MM.1S (cell line): ENCODE results near the gene CDS2.

Experiments used
- DNase-seq: peaks from one replicate; pipeline ENCODE4 v3.0.0-alpha.2; 2015
- H2AFZ ChIP-seq: fragments of 300-600 bp; sonication (generic); 2 replicates; pipeline ENCODE4 v1.6.0; 2016; ENCODE audit warnings: antibody characterized with exemption, low read length
- H3F3A ChIP-seq: fragments of 300-600 bp; sonication (generic); 2 replicates; pipeline ENCODE4 v1.6.1; 2016; ENCODE audit warnings: mild to moderate bottlenecking, antibody characterized with exemption, low read length, moderate library complexity, mixed read lengths; ENCODE audit not compliant: insufficient read depth
- H3K27ac ChIP-seq: fragments of 300-600 bp; sonication (generic); 2 replicates; pipeline ENCODE4 v1.5.1; 2016; ENCODE audit warnings: mild to moderate bottlenecking, low read length
- H3K27me3 ChIP-seq: fragments of 300-600 bp; sonication (generic); replicated peaks from 2 replicates; pipeline ENCODE4 v1.6.0; 2016; ENCODE audit warnings: low read length; ENCODE audit not compliant: insufficient read depth
- H3K36me3 ChIP-seq: fragments of 300-600 bp; sonication (generic); replicated peaks from 2 replicates; pipeline ENCODE4 v1.6.1; 2016; ENCODE audit warnings: mild to moderate bottlenecking, low read length, mixed read lengths; ENCODE audit not compliant: insufficient read depth
- H3K4me1 ChIP-seq: fragments of 300-600 bp; sonication (generic); 2 replicates; pipeline ENCODE4 v1.6.1; 2016; ENCODE audit warnings: low read length, mixed read lengths
- H3K4me2 ChIP-seq: fragments of 300-600 bp; sonication (generic); 2 replicates; pipeline ENCODE4 v1.6.0; 2016; ENCODE audit warnings: low read depth, low read length
- H3K4me3 ChIP-seq: fragments of 300-600 bp; sonication (generic); 2 replicates; pipeline ENCODE4 v1.5.1; 2016; ENCODE audit warnings: low read length, mixed read lengths
- H3K79me2 ChIP-seq: fragments of 300-600 bp; sonication (generic); 2 replicates; pipeline ENCODE4 v1.6.1; 2016; ENCODE audit warnings: mixed run types, low read length, mixed read lengths
- H3K9ac ChIP-seq: fragments of 300-600 bp; sonication (generic); 2 replicates; pipeline ENCODE4 v1.6.1; 2016; ENCODE audit warnings: low read length, mixed read lengths
- H3K9me2 ChIP-seq: fragments of 300-600 bp; sonication (generic); replicated peaks from 2 replicates; pipeline ENCODE4 v1.6.1; 2016; ENCODE audit warnings: mild to moderate bottlenecking, low read length, mixed read lengths; ENCODE audit not compliant: insufficient read depth
- H3K9me3 ChIP-seq: fragments of 300-600 bp; sonication (generic); replicated peaks from 2 replicates; pipeline ENCODE4 v1.6.1; 2016; ENCODE audit warnings: mild to moderate bottlenecking, low read length, mixed read lengths; ENCODE audit not compliant: insufficient read depth
- H4K20me1 ChIP-seq: fragments of 300-600 bp; sonication (generic); 2 replicates; pipeline ENCODE4 v1.6.1; 2016; ENCODE audit warnings: mild to moderate bottlenecking, low read length, moderate library complexity, mixed read lengths; ENCODE audit not compliant: insufficient read depth
- EZH2 ChIP-seq: fragments of 300-600 bp; sonication (generic); optimal IDR thresholded peaks from 2 replicates; pipeline ENCODE3; 2017; ENCODE audit warnings: low read depth, mild to moderate bottlenecking, antibody characterized with exemption, low read length, mixed read lengths
- EZH2phosphoT487 ChIP-seq: fragments of 300-600 bp; sonication (generic); IDR thresholded peaks from 2 replicates; pipeline ENCODE4 v1.6.1; 2018; ENCODE audit warnings: antibody characterized with exemption, low read length
- TF ChIP-seq, protein P1 (sequence below): fragments of 300-600 bp; sonication (generic); IDR thresholded peaks from 2 replicates; pipeline ENCODE4 v1.5.1; 2016; ENCODE audit warnings: antibody characterized with exemption, low read length, mixed read lengths

The CDS2 gene

DNA sequence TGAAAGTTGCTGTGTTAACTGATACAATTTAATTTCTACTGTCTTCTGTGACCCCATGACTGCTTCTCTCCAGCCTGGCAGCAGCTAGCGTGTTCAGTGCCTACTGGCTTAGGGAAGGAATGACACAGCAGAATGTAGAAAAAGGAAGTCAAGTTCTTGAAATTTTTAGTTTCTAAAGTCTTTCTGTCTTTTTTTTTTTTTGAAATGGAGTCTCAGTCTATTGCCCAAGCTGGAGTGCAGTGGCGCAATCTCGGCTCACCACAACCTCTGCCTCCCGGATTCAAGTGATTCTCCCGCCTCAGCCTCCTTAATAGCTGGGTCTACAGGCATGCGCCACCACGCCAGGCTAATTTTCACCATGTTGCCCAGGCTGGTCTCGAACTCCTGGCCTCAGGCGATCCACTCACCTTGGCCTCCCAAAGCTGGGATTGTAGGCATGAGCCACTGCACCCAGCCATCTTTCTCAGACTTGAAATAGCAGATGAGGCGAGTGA, 46.4 kb upstream of the CDS2 start:
- H3K9me3 ChIP-seq: no peaks in the 10 kb centered on the region
- H3K27ac ChIP-seq: peak overlapping the region; percentile 67; the same call in 1 of the 2 replicates
- no peaks in the 10 kb centered on the region for H3K79me2 ChIP-seq
- no peaks in the 10 kb centered on the region for H4K20me1 ChIP-seq
- no peaks in the 10 kb centered on the region for H3K9me2 ChIP-seq
- TF ChIP-seq EZH2phosphoT487 (no peak), EZH2 (no peak)
- TF ChIP-seq, protein P1, sequence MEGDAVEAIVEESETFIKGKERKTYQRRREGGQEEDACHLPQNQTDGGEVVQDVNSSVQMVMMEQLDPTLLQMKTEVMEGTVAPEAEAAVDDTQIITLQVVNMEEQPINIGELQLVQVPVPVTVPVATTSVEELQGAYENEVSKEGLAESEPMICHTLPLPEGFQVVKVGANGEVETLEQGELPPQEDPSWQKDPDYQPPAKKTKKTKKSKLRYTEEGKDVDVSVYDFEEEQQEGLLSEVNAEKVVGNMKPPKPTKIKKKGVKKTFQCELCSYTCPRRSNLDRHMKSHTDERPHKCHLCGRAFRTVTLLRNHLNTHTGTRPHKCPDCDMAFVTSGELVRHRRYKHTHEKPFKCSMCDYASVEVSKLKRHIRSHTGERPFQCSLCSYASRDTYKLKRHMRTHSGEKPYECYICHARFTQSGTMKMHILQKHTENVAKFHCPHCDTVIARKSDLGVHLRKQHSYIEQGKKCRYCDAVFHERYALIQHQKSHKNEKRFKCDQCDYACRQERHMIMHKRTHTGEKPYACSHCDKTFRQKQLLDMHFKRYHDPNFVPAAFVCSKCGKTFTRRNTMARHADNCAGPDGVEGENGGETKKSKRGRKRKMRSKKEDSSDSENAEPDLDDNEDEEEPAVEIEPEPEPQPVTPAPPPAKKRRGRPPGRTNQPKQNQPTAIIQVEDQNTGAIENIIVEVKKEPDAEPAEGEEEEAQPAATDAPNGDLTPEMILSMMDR: no peak
- no peak overlapping the region for H3K9ac ChIP-seq
- peaks cover 37% of the 10 kb centered on the region for H3F3A ChIP-seq
- DNase-seq: peak; percentile 66
- H3K27me3 ChIP-seq: no peaks in the 10 kb centered on the region
- peaks cover 33% of the 10 kb centered on the region for H3K4me1 ChIP-seq
- H3K36me3 ChIP-seq: no peaks in the 10 kb centered on the region
- H3K4me3 ChIP-seq: no peak overlapping the region
- peak overlapping the region; percentile 88 for H3K4me2 ChIP-seq
- H2AFZ ChIP-seq: no peak overlapping the region; the same call in 1 of the 2 replicates

DNA sequence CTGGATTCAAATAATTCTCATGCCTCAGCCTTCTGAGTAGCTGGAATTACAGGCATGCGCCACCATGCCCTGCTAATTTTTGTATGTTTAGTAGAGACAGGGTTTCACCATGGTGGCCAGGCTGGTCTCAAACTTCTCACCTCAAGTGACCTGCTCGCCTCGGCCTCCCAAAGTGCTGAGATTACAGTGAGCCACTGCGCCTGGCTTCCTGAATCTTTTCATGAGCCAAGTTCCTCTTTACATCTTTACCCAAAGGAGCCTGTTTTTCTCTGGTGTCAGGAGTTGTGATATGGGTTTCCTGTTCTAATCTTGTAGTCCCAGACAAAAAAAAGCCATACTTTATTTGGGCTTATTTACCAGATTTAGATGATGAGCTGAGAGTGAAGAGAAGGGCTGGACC, 41.4 kb upstream of the CDS2 start:
- H3K9me2 ChIP-seq: no peaks in the 10 kb centered on the region
- TF ChIP-seq EZH2: no peak
- TF ChIP-seq, protein P1: no peak
- TF ChIP-seq EZH2phosphoT487: no peak
- no peaks in the 10 kb centered on the region for H3K9me3 ChIP-seq
- no peak overlapping the region for H3K9ac ChIP-seq
- H3K27me3 ChIP-seq: no peaks in the 10 kb centered on the region
- no peaks in the 10 kb centered on the region for H3K79me2 ChIP-seq
- no peaks in the 10 kb centered on the region for H4K20me1 ChIP-seq
- no peak overlapping the region for H2AFZ ChIP-seq
- no peak for DNase-seq
- no peak overlapping the region for H3K27ac ChIP-seq
- H3K36me3 ChIP-seq: no peaks in the 10 kb centered on the region
- no peak overlapping the region for H3K4me3 ChIP-seq
- H3F3A ChIP-seq: peaks cover 15% of the 10 kb centered on the region
- no peak overlapping the region for H3K4me2 ChIP-seq
- H3K4me1 ChIP-seq: peaks cover 18% of the 10 kb centered on the region

GRCh38 chr20:5088688-5089087, 38.1 kb upstream of the CDS2 start:
- H3K79me2 ChIP-seq: no peaks in the 10 kb centered on the region
- peaks cover 12% of the 10 kb centered on the region for H3K4me1 ChIP-seq
- peaks cover 6% of the 10 kb centered on the region for H3F3A ChIP-seq
- no peaks in the 10 kb centered on the region for H3K27me3 ChIP-seq
- TF ChIP-seq EZH2 (no peak), EZH2phosphoT487 (no peak)
- TF ChIP-seq, protein P1: no peak
- H4K20me1 ChIP-seq: no peaks in the 10 kb centered on the region
- no peak for DNase-seq
- H3K9me2 ChIP-seq: no peaks in the 10 kb centered on the region
- H3K9ac ChIP-seq: no peak overlapping the region
- no peak overlapping the region for H2AFZ ChIP-seq
- no peaks in the 10 kb centered on the region for H3K36me3 ChIP-seq
- no peaks in the 10 kb centered on the region for H3K9me3 ChIP-seq
- no peak overlapping the region for H3K27ac ChIP-seq
- H3K4me3 ChIP-seq: no peak overlapping the region
- no peak overlapping the region for H3K4me2 ChIP-seq
